ENCODE data around the gene PTH2. TPM values are rescaled to one million over a fixed set of nuclear protein-coding genes. Genes with fewer than 3 reads are reported as not detected.

PTH2 gene
- total RNA-seq, 1 experiment from 2014 or later: not detected

- H3K9me3 ChIP-seq (ENCODE audit: insufficient read depth, low read depth): no peaks in the 10 kb centered on the region
- no peak overlapping the region for H3K4me2 ChIP-seq
- no peak for DNase-seq
- no peaks in the 10 kb centered on the region for H4K20me1 ChIP-seq (ENCODE audit: insufficient read depth)
- H3K9me2 ChIP-seq (ENCODE audit: insufficient read depth): no peaks in the 10 kb centered on the region
- POLR2A ChIA-PET (ENCODE audit: unreplicated experiment): interaction anchor here (0.6 kb wide), 2 partner anchors 44 to 368 kb away, joined by 7 to 12 read pairs; no protein-coding TSS in a partner anchor
- no TSS peak for BruUV-seq (replicated peaks)
- no peaks in the 10 kb centered on the region for H3K36me3 ChIP-seq (ENCODE audit: low read depth)
- TF ChIP-seq EZH2 (IDR thresholded peaks at IDR 0.05; ENCODE audit: low read depth) (no peak), CTCF (conservative IDR thresholded peaks at IDR 0.05) (no peak)
- H2AFZ ChIP-seq: no peak overlapping the region
- H3K79me2 ChIP-seq (ENCODE audit: low read depth): no peaks in the 10 kb centered on the region
- intact Hi-C loops (cut with micrococcal nuclease; ENCODE audit: unreplicated experiment): no loop called here
- H3F3A ChIP-seq (ENCODE audit: insufficient read depth, low read depth): peaks cover 7% of the 10 kb centered on the region
- H3K4me3 ChIP-seq: no peak overlapping the region
- H3K27me3 ChIP-seq (ENCODE audit: insufficient read depth, low read depth): peaks cover 4% of the 10 kb centered on the region; the same call in 1 of the 2 replicates
- CTCF ChIA-PET: no interaction called here
- no peak overlapping the region for H3K27ac ChIP-seq
- peaks cover 8% of the 10 kb centered on the region for H3K4me1 ChIP-seq (replicated peaks; ENCODE audit: insufficient read depth)
These were observed 24.3 kb downstream of the PTH2 start for GRCh38 chr19:49398931-49399330.

- no peak for DNase-seq
- TF ChIP-seq CTCF (conservative IDR thresholded peaks at IDR 0.05): no peak
- TF ChIP-seq EZH2 (IDR thresholded peaks at IDR 0.05; ENCODE audit: low read depth): no peak
- no peak overlapping the region for H3K27ac ChIP-seq
- intact Hi-C loops (cut with micrococcal nuclease; ENCODE audit: unreplicated experiment): no loop called here
- H3K4me1 ChIP-seq (replicated peaks; ENCODE audit: insufficient read depth): no peaks in the 10 kb centered on the region; the same call in 1 of the 2 replicates
- no peaks in the 10 kb centered on the region for H3K36me3 ChIP-seq (ENCODE audit: low read depth)
- peaks cover 6% of the 10 kb centered on the region; the same call in 1 of the 2 replicates for H3K27me3 ChIP-seq (ENCODE audit: insufficient read depth, low read depth)
- no peaks in the 10 kb centered on the region for H3K9me2 ChIP-seq (ENCODE audit: insufficient read depth)
- H3K4me2 ChIP-seq: no peak overlapping the region
- H2AFZ ChIP-seq: no peak overlapping the region
- ChIA-PET CTCF (no interaction called here), POLR2A (ENCODE audit: unreplicated experiment) (interaction anchor here (0.6 kb wide), 2 partner anchors 45 to 369 kb away, joined by 7 to 12 read pairs; no protein-coding TSS in a partner anchor)
- no peak overlapping the region for H3K4me3 ChIP-seq
- no TSS peak for BruUV-seq (replicated peaks)
- H3F3A ChIP-seq (ENCODE audit: insufficient read depth, low read depth): no peaks in the 10 kb centered on the region; the same call in 1 of the 2 replicates
- H4K20me1 ChIP-seq (ENCODE audit: insufficient read depth): no peaks in the 10 kb centered on the region
- no peaks in the 10 kb centered on the region for H3K9me3 ChIP-seq (ENCODE audit: insufficient read depth, low read depth)
- H3K79me2 ChIP-seq (ENCODE audit: low read depth): no peaks in the 10 kb centered on the region
These were observed 25.1 kb downstream of the PTH2 start for GRCh38 chr19:49398001-49398615.

- CTCF ChIA-PET: no interaction called here
- Histone ChIP-seq H3K36me3 (ENCODE audit: low read depth) (no peaks in the 10 kb centered on the region), H2AFZ (no peak overlapping the region), H3K27me3 (ENCODE audit: insufficient read depth, low read depth) (peaks cover 6% of the 10 kb centered on the region; the same call in 1 of the 2 replicates), H3K27ac (no peak overlapping the region), H3K79me2 (ENCODE audit: low read depth) (no peaks in the 10 kb centered on the region), H4K20me1 (ENCODE audit: insufficient read depth) (no peaks in the 10 kb centered on the region), H3K9me3 (ENCODE audit: insufficient read depth, low read depth) (no peaks in the 10 kb centered on the region), H3F3A (ENCODE audit: insufficient read depth, low read depth) (no peaks in the 10 kb centered on the region), H3K9me2 (ENCODE audit: insufficient read depth) (no peaks in the 10 kb centered on the region), H3K4me1 (replicated peaks; ENCODE audit: insufficient read depth) (no peaks in the 10 kb centered on the region), H3K4me2 (no peak overlapping the region), H3K4me3 (no peak overlapping the region)
- no TSS peak for BruUV-seq (replicated peaks)
- intact Hi-C loops (cut with micrococcal nuclease; ENCODE audit: unreplicated experiment): no loop called here
- POLR2A ChIA-PET (ENCODE audit: unreplicated experiment): no interaction called here
- DNase-seq: no peak
- no peak for TF ChIP-seq CTCF (conservative IDR thresholded peaks at IDR 0.05)
These were observed 26.3 kb downstream of the PTH2 start for GRCh38 chr19:49396738-49397505.
